DLD1 (cell line): ENCODE measurements around the gene KLK7.

ENCODE experiments used
- in situ Hi-C: cut with HindIII; loops from 2 replicates; pipeline ENCODE4 v1.10.0; 2017; ENCODE audit warnings: low sequenced_read_pairs

KLK7 gene

DNA sequence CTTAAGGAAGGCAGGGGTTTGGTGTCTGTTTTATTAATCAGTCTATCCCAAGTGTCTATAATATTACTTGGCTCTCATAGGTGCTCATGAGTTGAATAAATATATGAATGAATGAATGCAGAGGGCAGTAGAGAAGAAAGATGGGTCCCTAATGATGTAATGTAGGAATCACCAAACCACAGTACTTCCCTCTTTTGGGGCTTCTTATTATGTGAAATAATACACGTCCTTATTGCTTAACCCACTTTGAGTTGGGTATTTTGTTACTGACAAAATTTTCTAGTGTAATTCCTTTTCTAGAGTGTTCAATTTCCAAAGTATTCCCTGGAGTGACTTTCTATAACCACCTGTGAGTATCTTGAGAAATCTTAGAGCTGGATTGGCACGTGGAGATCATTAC is 44.1 kb downstream of the KLK7 start:
- in situ Hi-C loops, result no loop called here

DNA sequence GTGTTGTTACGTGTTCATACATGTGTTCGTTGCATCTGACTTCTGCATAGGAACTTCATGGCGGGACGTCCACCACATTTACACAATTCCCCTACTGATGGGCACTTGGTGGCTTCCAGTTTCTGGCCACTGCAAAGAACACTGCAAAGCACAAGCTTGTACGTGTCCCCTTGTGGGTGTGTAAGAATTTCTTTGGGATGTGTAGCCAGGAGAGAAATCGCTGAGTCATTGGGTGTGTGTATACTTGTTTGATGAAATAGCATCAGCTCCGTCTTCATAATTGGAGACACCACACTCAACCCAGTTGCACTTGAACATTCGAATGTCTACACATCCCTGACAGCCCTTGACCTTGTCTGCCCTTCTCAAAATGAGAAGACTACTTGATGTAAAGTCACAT is 50.1 kb downstream of the KLK7 start:
- in situ Hi-C loops, result no loop called here

GRCh38 chr19:50932690-50933083 is 51.0 kb downstream of the KLK7 start:
- in situ Hi-C loops, result no loop called here

DNA sequence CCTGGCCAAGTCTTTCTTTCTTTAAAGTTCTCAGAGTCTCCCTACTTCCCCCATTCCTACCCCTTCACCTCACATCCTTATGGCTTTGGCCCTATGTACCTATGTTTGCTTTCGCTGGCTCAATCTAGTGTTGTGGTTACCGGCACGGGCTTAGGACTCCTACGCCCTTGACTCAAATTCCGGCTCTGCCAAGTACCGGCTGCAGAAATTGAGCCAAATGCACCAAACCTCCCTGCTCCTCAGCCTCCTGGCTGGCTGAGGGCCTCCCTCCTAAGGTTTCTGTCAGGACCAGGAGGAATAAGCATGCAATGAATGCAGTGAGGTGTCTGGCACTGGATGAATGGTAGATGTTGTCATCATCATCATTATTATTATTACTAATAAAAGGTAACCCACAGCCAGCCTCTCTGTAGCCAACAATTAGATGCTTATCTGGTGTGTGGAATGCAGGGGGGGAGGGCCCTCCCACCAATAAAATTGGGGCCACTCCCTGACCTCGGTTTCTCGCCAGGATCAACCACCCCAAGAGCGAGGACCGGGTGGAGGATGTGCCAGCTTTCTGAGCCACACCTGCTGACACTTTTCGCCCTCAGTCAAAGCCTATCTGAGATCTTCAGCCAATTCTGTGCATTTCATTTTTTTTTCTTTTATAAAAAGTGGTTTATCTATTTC is 51.6 kb downstream of the KLK7 start:
- in situ Hi-C loops, result no loop called here

DNA sequence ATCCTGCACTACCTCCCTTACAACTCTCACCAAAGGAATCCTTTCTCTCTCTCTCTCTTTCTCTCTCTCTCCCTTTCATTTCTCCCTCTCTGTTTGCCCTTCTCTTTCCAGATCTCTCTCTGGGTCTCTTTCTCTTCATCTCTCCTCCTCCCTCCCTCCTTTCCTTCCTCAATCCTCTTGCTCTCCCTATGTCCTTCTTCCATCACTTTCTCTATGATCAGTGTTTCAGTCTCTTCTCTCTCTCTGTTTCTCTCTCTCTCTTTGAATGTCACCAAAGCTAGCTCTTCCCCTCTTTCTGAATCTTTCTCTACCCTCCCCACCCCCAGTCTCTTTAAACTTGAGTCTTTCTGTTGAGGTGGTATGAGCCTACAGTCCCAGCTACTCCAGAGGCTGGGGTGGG is 52.7 kb downstream of the KLK7 start:
- in situ Hi-C loops, result no loop called here

- in situ Hi-C loops, result no loop called here
Measured at GRCh38 chr19:50928831-50929230, 54.9 kb downstream of the KLK7 start.
